Stomach (tissue), 9 donors: ENCODE results near the gene TGM2. TPM values are rescaled to one million over a fixed set of nuclear protein-coding genes. Genes with fewer than 3 reads are reported as not detected.

Experiments used
- DNase-seq, 2 donors: peaks; one replicate each; pipeline versions ENCODE4 v3.0.0 to v3.0.0-alpha.2; 2013 to 2019
- H3K27ac ChIP-seq, 5 donors: fragments of 200-600 bp in 4 of 5; sonication (generic) in 4 of 5; one replicate each; pipeline ENCODE4 v1.5.1; 2013 to 2019; ENCODE audit warnings: mild to moderate bottlenecking in 1 of 5, moderate library complexity in 1 of 5
- H3K27me3 ChIP-seq, 3 donors: fragments of 200-600 bp; sonication (generic); one replicate each; pipeline ENCODE4 v1.5.1; 2017 to 2019; ENCODE audit warnings: mixed run types in 1 of 3
- H3K36me3 ChIP-seq, 4 donors: fragments of 200-600 bp; sonication (generic); 1 replicate in 3 of 4; 2 replicates in 1 of 4; pipeline ENCODE4 v1.5.1; 2016 to 2019
- H3K4me1 ChIP-seq, 4 donors: fragments of 200-600 bp; sonication (generic); one replicate each; pipeline ENCODE4 v1.5.1; 2016 to 2019
- H3K4me3 ChIP-seq, 4 donors: fragments of 200-600 bp; sonication (generic) in 3 of 4; one replicate each; pipeline ENCODE4 v1.5.1; 2016 to 2019; ENCODE audit warnings: mild to moderate bottlenecking in 1 of 4
- H3K9me3 ChIP-seq, 4 donors: fragments of 200-600 bp; sonication (generic); one replicate each; pipeline ENCODE4 v1.5.1; 2016 to 2019
- EP300 ChIP-seq: sonication (generic); formaldehyde crosslinking; IDR thresholded peaks from one replicate; pipeline ENCODE4 v1.6.1; 2017; ENCODE audit warnings: antibody characterized with exemption
- POLR2A ChIP-seq, 4 donors: fragments of 450-650 bp; IDR thresholded peaks; one replicate each; pipeline ENCODE4 v1.6.1; 2016; ENCODE audit warnings: antibody characterized with exemption in 4 of 4, control low read depth in 2 of 4, mild to moderate bottlenecking in 1 of 4, moderate library complexity in 1 of 4
- POLR2AphosphoS5 ChIP-seq, 3 donors: sonication (generic); formaldehyde crosslinking; IDR thresholded peaks; one replicate each; pipeline ENCODE4 v1.6.1; 2016; ENCODE audit warnings: antibody characterized with exemption in 3 of 3
- WGBS, 5 donors: extraction: QIAGEN DNeasy Blood & Tissue Kit in 3 of 5; methylation state at CpG; one replicate each; pipeline versions ENCODE4 v1.1.5 to v1.1.7; 2013 to 2018; 5-methylcytosine and 5-hydroxymethylcytosine counted together
- intact Hi-C: fragments of 100-400 bp; cut with DNase I; formaldehyde crosslinking; loops from one replicate; pipeline ENCODE4 v1.15.1; 2023; ENCODE audit warnings: low total_unique reads
- polyA plus RNA-seq, 3 donors: library from polyadenylated mRNA; stranded (reverse); fragments of 200-250 nt; gene quantifications; one replicate each; pipeline ENCODE4 v1.2.3, GENCODE V29; 2013
- total RNA-seq, 5 donors: library from RNA; depleted of rRNA; stranded (reverse); fragments of >200 nt; gene quantifications; one replicate each; pipeline versions ENCODE4 v1.1.0 to v1.2.3, GENCODE V29; 2014 to 2016
- TF ChIP-seq, protein P1 (sequence below), 7 experiments: fragments of 450-650 bp in 4 of 7; fragments of 200-600 bp in 3 of 7; sonication (generic) in 3 of 7; IDR thresholded peaks; one replicate each; pipeline ENCODE4 v1.5.1; 2016 to 2019; ENCODE audit warnings: antibody characterized with exemption in 7 of 7, control low read depth in 2 of 7, mild to moderate bottlenecking in 1 of 7
- donor health status: healthy with polysubstance abuse.
- donor health status: Bipolar disorder and iron deficiency.
- donor health status: healthy.

TGM2 gene
- total and polyA plus RNA-seq, 8 donors: 16.2 to 195 (median 33.3) TPM

DNA sequence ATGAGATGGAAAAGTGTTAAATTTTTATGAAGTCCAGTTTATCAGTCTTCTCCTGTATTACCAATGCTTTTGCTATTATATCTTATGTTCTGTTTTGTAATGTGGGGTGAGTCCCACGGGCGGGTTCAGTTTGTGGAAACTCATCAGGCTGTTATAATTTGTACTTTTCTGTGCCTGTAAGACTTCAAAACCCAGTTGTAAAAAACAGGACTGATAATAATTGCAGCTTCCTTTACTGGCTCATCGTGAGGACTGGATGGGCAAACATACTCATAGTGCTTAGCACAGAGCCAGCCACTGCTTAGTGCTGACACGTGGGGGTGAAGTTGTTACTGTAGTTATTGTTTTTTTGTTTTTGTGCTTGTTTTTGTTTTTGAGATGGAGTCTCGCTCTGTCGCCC, 45.6 kb downstream of the TGM2 start:
- peaks cover 6 to 11% (median 10%) of the 10 kb centered on the region in 4 donors for H3K4me1 ChIP-seq
- H3K36me3 ChIP-seq: no peaks in the 10 kb centered on the region
- H3K9me3 ChIP-seq: no peaks in the 10 kb centered on the region
- H3K27ac ChIP-seq: no peak overlapping the region
- TF ChIP-seq POLR2AphosphoS5 (IDR thresholded peaks at IDR 0.05) (no peak), POLR2A (IDR thresholded peaks at IDR 0.05) (no peak), EP300 (no peak)
- TF ChIP-seq, protein P1, sequence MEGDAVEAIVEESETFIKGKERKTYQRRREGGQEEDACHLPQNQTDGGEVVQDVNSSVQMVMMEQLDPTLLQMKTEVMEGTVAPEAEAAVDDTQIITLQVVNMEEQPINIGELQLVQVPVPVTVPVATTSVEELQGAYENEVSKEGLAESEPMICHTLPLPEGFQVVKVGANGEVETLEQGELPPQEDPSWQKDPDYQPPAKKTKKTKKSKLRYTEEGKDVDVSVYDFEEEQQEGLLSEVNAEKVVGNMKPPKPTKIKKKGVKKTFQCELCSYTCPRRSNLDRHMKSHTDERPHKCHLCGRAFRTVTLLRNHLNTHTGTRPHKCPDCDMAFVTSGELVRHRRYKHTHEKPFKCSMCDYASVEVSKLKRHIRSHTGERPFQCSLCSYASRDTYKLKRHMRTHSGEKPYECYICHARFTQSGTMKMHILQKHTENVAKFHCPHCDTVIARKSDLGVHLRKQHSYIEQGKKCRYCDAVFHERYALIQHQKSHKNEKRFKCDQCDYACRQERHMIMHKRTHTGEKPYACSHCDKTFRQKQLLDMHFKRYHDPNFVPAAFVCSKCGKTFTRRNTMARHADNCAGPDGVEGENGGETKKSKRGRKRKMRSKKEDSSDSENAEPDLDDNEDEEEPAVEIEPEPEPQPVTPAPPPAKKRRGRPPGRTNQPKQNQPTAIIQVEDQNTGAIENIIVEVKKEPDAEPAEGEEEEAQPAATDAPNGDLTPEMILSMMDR (IDR thresholded peaks at IDR 0.05): no peak
- WGBS, 5 donors: 81 to 89% (median 86%) methylated on average over 6 of the region's 6 CpGs
- H3K27me3 ChIP-seq: no peaks in the 10 kb centered on the region
- intact Hi-C loops: no loop called here
- H3K4me3 ChIP-seq: no peak overlapping the region
- DNase-seq: peak in 1 of 2 donors; percentile 11

DNA sequence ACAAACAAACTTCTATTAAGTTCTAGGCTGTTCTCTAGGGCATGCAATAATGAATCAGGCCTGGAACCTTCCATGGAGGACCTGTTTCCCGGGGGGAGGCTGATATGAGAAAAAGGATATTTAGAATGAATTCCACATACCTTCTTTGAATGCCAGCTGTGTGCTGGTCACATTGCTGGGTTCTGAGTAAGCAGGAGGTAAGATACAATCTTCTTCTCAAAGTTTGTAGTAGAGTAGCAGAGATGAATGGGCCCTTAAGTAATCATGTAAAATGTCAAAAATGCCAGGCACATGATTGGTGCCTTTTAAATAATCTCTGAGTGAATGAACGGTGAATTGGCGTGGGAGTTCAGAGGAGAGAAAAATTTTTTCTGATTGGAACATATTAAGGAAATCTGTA, 47.4 kb downstream of the TGM2 start:
- intact Hi-C loops: no loop called here
- TF ChIP-seq EP300 (no peak), POLR2A (IDR thresholded peaks at IDR 0.05) (no peak), POLR2AphosphoS5 (IDR thresholded peaks at IDR 0.05) (no peak)
- TF ChIP-seq, protein P1 (IDR thresholded peaks at IDR 0.05): no peak
- Histone ChIP-seq H3K27me3 (no peaks in the 10 kb centered on the region), H3K9me3 (no peaks in the 10 kb centered on the region), H3K4me1 (peaks cover 0 to 17% (median 6%) of the 10 kb centered on the region in 4 donors), H3K4me3 (no peak overlapping the region), H3K36me3 (no peaks in the 10 kb centered on the region), H3K27ac (no peak overlapping the region)
- no peak for DNase-seq
- 71 to 83% (median 76%) methylated on average over 3 of the region's 3 CpGs for WGBS, 5 donors

DNA sequence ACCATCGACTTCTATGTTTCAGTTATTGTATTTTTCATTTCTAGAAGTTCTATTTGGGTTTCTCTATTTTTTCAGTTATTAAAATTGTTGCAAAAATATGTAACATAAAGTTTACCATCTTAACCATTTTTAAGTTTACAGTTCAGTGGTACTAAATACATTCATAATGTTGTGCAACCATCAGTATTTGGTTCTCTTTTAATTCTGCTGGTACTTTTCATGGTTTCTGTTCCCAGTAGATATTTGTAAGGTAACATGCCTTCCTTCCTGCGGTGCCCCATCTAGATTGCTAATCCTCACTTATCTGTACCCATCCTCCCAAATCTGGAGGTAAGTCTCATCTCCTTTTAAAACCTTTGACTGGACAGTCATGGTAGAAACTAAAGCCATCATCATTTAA, 47.9 kb downstream of the TGM2 start:
- H3K36me3 ChIP-seq: no peaks in the 10 kb centered on the region
- TF ChIP-seq EP300 (no peak), POLR2A (IDR thresholded peaks at IDR 0.05) (no peak), POLR2AphosphoS5 (IDR thresholded peaks at IDR 0.05) (no peak)
- TF ChIP-seq, protein P1 (IDR thresholded peaks at IDR 0.05): no peak
- no peaks in the 10 kb centered on the region for H3K9me3 ChIP-seq
- intact Hi-C loops: no loop called here
- no peak for DNase-seq
- peaks cover 0 to 13% (median 4%) of the 10 kb centered on the region in 4 donors for H3K4me1 ChIP-seq
- 81 to 94% (median 92%) methylated on average over 2 of the region's 2 CpGs for whole genome bisulfite sequencing, 5 donors
- H3K4me3 ChIP-seq: no peak overlapping the region
- H3K27me3 ChIP-seq: no peaks in the 10 kb centered on the region
- no peak overlapping the region for H3K27ac ChIP-seq

DNA sequence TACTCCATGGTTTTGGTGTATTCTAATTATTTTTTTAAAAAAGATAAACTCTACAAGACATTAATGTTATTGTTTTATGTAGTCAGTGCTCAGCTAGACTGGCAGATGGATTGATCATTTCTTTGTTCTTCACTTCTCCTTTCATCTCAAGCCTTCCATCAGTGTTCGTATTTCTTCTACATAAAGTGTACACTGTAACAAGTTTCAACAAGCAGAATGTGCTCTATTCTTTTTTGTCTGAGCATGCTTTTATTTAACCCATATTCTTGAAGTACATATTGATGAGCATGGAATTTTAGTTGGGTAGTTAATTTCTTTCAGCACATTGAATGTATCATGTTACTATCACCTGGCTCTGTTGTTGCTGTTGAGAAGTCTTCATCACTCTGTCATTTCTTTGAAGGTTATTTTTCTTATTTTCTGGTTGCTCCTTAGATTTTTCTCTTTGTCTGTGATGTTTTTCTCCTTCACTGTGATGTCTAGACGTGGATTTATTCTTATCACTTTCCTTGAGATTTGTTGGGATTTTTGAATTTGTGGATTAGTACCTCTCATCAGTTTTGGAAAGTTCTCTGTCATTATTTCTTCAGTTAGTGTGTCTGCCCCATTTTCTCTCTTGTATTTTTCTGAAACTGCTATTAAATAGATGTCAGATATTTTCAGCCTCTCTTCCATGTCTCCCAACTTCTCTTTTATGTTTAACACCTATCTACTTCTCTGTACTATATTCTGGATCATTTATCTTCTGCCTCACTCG, 48.5 kb downstream of the TGM2 start:
- no peaks in the 10 kb centered on the region for H3K9me3 ChIP-seq
- TF ChIP-seq EP300 (no peak), POLR2AphosphoS5 (IDR thresholded peaks at IDR 0.05) (no peak), POLR2A (IDR thresholded peaks at IDR 0.05) (no peak)
- TF ChIP-seq, protein P1 (IDR thresholded peaks at IDR 0.05): no peak
- 55 to 66% (median 59%) methylated on average over 3 of the region's 3 CpGs for WGBS, 5 donors
- intact Hi-C loops: no loop called here
- H3K36me3 ChIP-seq: no peaks in the 10 kb centered on the region
- H3K27me3 ChIP-seq: no peaks in the 10 kb centered on the region
- H3K27ac ChIP-seq: no peak overlapping the region
- DNase-seq: no peak
- peaks cover 0 to 13% (median 4%) of the 10 kb centered on the region in 4 donors for H3K4me1 ChIP-seq
- no peak overlapping the region for H3K4me3 ChIP-seq
